Loucy (cell line): ENCODE results near the gene NKG7.

Experiments used
- H2AFZ ChIP-seq: fragments of 200-600 bp; sonication (generic); 2 replicates; pipeline ENCODE4 v1.6.0; 2016; ENCODE audit warnings: antibody characterized with exemption, mild to moderate bottlenecking, low read length, moderate library complexity
- H3F3A ChIP-seq: fragments of 200-600 bp; 2 replicates; pipeline ENCODE4 v1.6.0; 2016; ENCODE audit warnings: antibody characterized with exemption, low read depth, mild to moderate bottlenecking
- H3K27me3 ChIP-seq: fragments of 200-600 bp; sonication (generic); 2 replicates; pipeline ENCODE4 v1.6.1; 2014; ENCODE audit warnings: low read length, mild to moderate bottlenecking; ENCODE audit not compliant: insufficient read depth, poor library complexity, severe bottlenecking
- H3K36me3 ChIP-seq: fragments of 200-600 bp; sonication (generic); 2 replicates; pipeline ENCODE4 v1.6.1; 2016; ENCODE audit warnings: low read length; ENCODE audit not compliant: insufficient read depth
- H3K4me1 ChIP-seq: fragments of 200-600 bp; sonication (generic); 2 replicates; pipeline ENCODE4 v1.5.1; 2014; ENCODE audit warnings: low read length, mild to moderate bottlenecking; ENCODE audit not compliant: insufficient read depth, poor library complexity, severe bottlenecking
- H3K4me2 ChIP-seq: fragments of 200-600 bp; sonication (generic); 2 replicates; pipeline ENCODE4 v1.6.0; 2014; ENCODE audit warnings: antibody characterized with exemption, low read length, low read depth, mild to moderate bottlenecking; ENCODE audit not compliant: poor library complexity, severe bottlenecking
- H3K4me3 ChIP-seq: fragments of 200-600 bp; sonication (generic); 2 replicates; pipeline ENCODE4 v1.5.1; 2014; ENCODE audit warnings: low read length, mild to moderate bottlenecking, mixed read lengths; ENCODE audit not compliant: poor library complexity, severe bottlenecking
- H3K79me2 ChIP-seq: fragments of 200-600 bp; sonication (generic); 2 replicates; pipeline ENCODE4 v1.6.1; 2014; ENCODE audit warnings: low read length; ENCODE audit not compliant: insufficient read depth
- H3K9ac ChIP-seq: fragments of 200-600 bp; sonication (generic); 2 replicates; pipeline ENCODE4 v1.6.0; 2014; ENCODE audit warnings: mild to moderate bottlenecking, low read depth, low read length, moderate library complexity; ENCODE audit not compliant: poor library complexity, severe bottlenecking
- H3K9me2 ChIP-seq: fragments of 200-600 bp; sonication (generic); replicated peaks from 2 replicates; pipeline ENCODE4 v1.6.1; 2016; ENCODE audit warnings: low read depth, low read length, mixed read lengths
- H3K9me3 ChIP-seq: fragments of 200-600 bp; sonication (generic); 2 replicates; pipeline ENCODE4 v1.6.1; 2014; ENCODE audit warnings: mild to moderate bottlenecking, antibody characterized with exemption, low read length, low read depth; ENCODE audit not compliant: insufficient read depth
- H4K20me1 ChIP-seq: fragments of 200-600 bp; sonication (generic); 2 replicates; pipeline ENCODE4 v1.6.0; 2014; ENCODE audit warnings: antibody characterized with exemption, low read length, mild to moderate bottlenecking; ENCODE audit not compliant: insufficient read depth, poor library complexity, severe bottlenecking
- EZH2phosphoT487 ChIP-seq: fragments of 200-600 bp; IDR thresholded peaks from 2 replicates; pipeline ENCODE4 v1.6.1; 2018; ENCODE audit warnings: antibody characterized with exemption, mild to moderate bottlenecking, moderate library complexity, borderline replicate concordance
- TF ChIP-seq, protein P1 (sequence below): fragments of 200-600 bp; sonication (generic); conservative IDR thresholded peaks from 2 replicates; pipeline ENCODE4 v1.5.1; 2014; ENCODE audit warnings: mild to moderate bottlenecking, antibody characterized with exemption, low read length

The NKG7 gene

DNA sequence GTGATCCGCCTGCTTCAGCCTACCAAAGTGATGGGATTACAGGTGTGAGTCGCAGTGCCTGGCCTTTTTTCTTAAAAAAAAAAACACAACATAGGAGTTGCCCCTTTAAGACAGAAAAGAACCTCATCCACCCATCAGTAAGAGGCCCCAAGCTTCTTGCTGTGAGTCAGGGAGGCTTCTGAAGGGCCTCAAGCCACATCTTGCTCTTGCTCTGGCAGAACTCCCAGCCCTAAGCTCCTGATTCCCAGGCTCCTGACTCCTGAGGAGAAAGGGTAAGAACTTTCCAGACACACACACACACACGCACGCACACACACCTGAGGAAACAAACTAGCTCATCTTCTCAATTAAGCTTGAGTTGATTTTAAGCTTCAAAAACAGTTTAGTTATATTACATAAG, 13.2 kb downstream of the NKG7 start:
- TF ChIP-seq, protein P1, sequence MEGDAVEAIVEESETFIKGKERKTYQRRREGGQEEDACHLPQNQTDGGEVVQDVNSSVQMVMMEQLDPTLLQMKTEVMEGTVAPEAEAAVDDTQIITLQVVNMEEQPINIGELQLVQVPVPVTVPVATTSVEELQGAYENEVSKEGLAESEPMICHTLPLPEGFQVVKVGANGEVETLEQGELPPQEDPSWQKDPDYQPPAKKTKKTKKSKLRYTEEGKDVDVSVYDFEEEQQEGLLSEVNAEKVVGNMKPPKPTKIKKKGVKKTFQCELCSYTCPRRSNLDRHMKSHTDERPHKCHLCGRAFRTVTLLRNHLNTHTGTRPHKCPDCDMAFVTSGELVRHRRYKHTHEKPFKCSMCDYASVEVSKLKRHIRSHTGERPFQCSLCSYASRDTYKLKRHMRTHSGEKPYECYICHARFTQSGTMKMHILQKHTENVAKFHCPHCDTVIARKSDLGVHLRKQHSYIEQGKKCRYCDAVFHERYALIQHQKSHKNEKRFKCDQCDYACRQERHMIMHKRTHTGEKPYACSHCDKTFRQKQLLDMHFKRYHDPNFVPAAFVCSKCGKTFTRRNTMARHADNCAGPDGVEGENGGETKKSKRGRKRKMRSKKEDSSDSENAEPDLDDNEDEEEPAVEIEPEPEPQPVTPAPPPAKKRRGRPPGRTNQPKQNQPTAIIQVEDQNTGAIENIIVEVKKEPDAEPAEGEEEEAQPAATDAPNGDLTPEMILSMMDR = no peak
- H3K4me3 ChIP-seq = no peak overlapping the region
- no peak overlapping the region for H3K4me2 ChIP-seq
- H3F3A ChIP-seq = no peaks in the 10 kb centered on the region
- H3K9ac ChIP-seq = no peak overlapping the region
- H3K36me3 ChIP-seq = no peaks in the 10 kb centered on the region
- H3K79me2 ChIP-seq = peaks cover 9% of the 10 kb centered on the region; the same call in 1 of the 2 replicates
- no peaks in the 10 kb centered on the region for H3K27me3 ChIP-seq
- H3K9me2 ChIP-seq = no peaks in the 10 kb centered on the region
- H2AFZ ChIP-seq = no peak overlapping the region
- H4K20me1 ChIP-seq = no peaks in the 10 kb centered on the region
- H3K9me3 ChIP-seq = no peaks in the 10 kb centered on the region
- peaks cover 26% of the 10 kb centered on the region for H3K4me1 ChIP-seq

DNA sequence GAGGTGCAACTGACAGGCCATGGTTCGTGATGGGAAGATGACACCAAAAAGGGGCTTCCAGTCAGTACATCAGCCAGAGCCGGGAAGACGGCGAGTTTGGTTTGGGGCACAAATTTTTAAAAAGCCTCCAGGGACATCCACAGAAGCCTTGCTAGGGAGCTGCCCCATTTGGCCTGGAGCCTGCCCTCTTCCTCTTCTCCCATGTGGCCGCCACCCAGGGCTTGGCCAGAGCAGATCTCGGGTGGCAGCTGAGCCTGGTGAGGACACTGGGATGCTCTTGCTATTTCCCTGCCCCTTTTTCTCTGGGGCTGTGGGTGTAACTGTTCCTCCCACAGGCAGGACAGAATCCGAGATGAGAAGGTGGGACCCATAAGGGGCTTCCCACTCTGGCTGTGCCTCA, 14.5 kb downstream of the NKG7 start:
- no peak for TF ChIP-seq EZH2phosphoT487
- TF ChIP-seq, protein P1 = no peak
- Histone ChIP-seq H3K9ac (no peak overlapping the region), H2AFZ (no peak overlapping the region), H3K27me3 (no peaks in the 10 kb centered on the region), H3K4me3 (no peak overlapping the region), H3K4me1 (peaks cover 16% of the 10 kb centered on the region), H3K4me2 (no peak overlapping the region), H3K9me3 (no peaks in the 10 kb centered on the region), H3K36me3 (no peaks in the 10 kb centered on the region), H3F3A (no peaks in the 10 kb centered on the region), H3K79me2 (0 out of 2 replicates have a peak, but pooled peaks cover 2% of the 10 kb centered on the region), H4K20me1 (no peaks in the 10 kb centered on the region), H3K9me2 (no peaks in the 10 kb centered on the region)

DNA sequence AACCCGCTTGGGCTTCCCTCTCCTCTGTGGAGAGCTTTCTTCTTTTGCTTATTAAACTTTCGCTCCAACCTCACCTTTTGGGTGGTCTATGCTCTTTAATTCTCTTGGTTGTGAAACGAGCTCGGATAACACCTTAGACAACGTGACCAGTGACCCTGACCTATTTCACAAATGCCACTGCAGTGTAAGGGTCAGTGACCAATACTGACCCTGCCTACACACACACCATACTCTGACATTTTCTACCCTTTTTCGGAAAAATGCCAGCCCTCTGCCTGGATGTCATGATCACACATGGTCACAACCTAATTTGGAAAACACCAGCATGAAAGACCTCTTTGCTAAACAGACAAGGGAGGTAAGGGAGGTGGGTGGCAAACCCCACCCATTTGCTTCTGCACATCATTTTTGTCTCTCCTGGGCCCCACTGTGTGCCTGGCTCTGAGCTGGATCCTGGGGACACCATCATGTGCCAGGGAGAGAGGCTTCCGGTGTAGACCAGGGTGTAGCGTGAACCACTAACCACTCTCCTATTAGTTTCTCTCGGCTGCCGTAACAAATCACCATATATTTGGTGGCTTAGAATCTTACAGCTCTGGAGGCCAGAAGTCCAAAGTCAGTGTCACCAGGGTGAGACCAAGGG, 16.2 kb downstream of the NKG7 start:
- Histone ChIP-seq H3K79me2 (no peaks in the 10 kb centered on the region), H3K9ac (no peak overlapping the region), H3K9me3 (no peaks in the 10 kb centered on the region), H3K4me1 (peaks cover 5% of the 10 kb centered on the region), H3K4me2 (no peak overlapping the region), H4K20me1 (no peaks in the 10 kb centered on the region), H2AFZ (no peak overlapping the region), H3K27me3 (no peaks in the 10 kb centered on the region), H3K36me3 (no peaks in the 10 kb centered on the region), H3K9me2 (no peaks in the 10 kb centered on the region), H3K4me3 (no peak overlapping the region), H3F3A (no peaks in the 10 kb centered on the region)
- TF ChIP-seq, protein P1 = no peak
- no peak for TF ChIP-seq EZH2phosphoT487
